Globus pallidus (tissue), 1 donor: ENCODE measurements around the gene WASL.
"Not testable (repeated sequence)": the region's sequence is repeated elsewhere in the genome, so short reads cannot be mapped to it uniquely, and the experiment has no call there.

Experiments
- DNase-seq: peaks from one replicate; pipeline ENCODE4 v3.0.0-alpha.2; 2015; ENCODE audit warnings: low spot score

Gene WASL

GRCh38 chr7:123768493-123768892 is 19.7 kb upstream of the WASL start:
- DNase-seq = no peak

DNA sequence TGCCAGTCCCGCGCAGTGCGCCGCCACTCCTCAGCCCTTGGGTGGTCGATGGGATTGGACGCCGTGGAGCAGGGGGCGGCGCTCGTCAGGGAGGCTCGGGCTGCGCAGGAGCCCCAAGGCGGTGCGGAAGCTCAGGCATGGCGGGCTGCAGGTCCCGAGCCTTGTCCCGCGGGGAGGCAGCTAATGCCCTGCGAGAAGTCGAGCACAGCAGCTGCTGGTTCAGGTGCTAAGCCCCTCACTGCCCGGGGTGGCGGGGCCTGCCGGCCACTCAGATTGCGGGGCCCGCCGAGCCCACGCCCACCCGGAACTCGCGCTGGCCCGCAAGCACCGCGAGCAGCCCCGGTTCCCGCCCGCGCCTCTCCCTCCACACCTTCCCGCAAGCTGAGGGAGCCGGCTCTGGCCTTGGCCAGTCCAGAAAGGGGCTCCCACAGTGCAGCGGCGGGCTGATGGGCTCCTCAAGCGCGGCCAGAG is 14.4 kb upstream of the WASL start:
- no peak for DNase-seq

DNA sequence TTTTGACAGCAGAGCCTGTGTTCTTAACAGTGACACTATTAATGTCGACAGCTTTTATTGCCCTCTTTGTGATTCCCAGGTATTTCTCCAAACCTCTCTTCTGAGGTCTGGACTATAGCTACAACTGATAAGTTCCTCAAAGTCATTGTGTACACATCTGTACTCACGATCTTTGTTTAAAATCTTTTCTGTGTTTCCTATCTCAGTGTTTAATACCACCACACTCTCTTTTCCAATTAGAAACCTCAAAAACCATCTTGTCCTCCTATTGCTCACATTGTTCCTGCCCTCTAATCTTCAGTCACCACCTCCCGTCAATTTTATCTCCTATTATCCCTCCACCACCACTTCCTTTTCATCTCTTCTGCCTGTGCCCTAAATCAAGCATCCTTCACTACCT is 12.9 kb upstream of the WASL start:
- DNase-seq = no peak

- DNase-seq = no peak
Measured at GRCh38 chr7:123757095-123757494, 8.3 kb upstream of the WASL start.

- DNase-seq = no peak
Measured at GRCh38 chr7:123755338-123755737, 6.5 kb upstream of the WASL start.

DNA sequence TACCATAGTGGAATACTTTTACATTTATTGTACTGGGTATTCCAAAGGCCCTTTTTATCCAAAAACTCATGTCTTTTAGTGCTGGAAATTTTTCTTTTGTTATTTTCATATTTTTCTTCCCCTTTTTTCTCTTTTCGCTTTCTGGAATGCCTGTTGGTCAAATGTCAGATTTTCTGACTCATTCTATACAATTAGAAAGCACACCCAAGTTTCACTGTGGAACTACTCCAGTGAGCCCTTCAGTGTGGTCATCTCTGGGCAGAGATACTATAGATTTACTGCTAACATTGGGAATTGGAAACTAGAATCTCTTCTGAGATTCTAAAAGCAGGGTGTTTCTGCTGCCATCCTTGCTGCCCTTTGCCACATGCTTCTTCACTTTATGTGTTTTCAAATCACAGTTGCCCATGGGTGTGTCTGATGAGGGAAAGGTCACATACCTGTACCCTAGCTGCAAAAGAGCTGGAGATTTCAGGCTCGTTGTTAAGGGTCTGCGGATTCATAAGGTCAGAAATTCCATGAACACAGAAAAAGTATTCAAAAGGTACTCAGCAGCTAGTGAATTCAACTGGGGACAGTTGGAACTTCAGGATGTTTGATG is 5.6 kb upstream of the WASL start:
- DNase-seq = no peak

DNA sequence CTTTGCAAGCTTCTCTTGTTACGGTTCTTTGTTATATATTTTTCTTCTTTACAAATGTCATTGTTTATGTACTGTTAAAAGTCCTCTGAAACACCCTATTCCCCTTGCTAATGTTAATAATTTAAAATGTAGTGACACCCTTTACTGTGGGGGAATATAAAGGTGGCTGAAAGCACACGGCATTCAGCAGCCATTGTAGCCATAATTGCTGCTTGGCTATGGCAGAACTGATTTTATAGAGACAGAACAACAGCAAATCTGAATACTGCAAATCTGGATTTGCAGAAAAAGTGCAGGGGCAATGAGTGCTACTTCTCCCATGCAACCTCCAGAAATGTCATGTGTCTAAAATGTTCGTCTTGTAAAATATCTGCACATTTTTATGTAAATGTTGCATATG is 3.7 kb upstream of the WASL start:
- no peak for DNase-seq

DNA sequence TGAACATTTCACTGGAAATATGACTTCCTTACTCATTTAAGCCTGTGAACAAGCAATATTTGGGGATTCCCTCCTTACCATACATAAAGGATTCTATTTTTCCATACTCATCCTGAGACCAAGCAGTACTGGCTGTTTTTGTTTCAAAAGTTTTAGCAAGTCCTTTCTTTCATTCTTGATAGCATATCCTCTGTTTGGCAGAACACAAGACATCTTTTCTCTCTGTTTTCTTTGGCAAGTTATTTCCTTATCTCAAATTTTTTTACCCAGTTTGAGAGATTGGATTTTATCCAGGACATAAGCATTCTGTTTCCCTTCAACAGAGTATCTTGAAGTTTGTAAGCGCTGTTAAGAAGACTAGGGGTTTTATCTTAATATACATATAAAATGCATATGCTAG is 3.0 kb upstream of the WASL start:
- no peak for DNase-seq

GRCh38 chr7:123750389-123751230 is 1.8 kb upstream of the WASL start:
- no peak for DNase-seq

DNA sequence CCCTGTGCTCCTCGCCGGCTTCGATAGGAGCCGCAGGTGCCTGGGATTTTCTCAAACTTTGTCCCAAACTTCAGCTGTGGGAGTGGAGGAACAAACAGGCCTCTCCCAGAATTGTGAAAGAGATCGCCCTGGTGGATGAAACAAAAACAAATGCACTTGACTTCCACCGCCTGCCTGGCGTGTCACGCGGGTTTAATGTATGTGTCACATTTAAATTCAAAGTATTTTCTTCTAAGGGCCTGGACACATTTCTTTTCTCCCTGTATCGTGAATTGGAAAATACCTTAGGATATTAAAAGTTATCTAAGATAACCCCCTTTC is 694 bp upstream of the WASL start:
- DNase-seq = no peak

DNA sequence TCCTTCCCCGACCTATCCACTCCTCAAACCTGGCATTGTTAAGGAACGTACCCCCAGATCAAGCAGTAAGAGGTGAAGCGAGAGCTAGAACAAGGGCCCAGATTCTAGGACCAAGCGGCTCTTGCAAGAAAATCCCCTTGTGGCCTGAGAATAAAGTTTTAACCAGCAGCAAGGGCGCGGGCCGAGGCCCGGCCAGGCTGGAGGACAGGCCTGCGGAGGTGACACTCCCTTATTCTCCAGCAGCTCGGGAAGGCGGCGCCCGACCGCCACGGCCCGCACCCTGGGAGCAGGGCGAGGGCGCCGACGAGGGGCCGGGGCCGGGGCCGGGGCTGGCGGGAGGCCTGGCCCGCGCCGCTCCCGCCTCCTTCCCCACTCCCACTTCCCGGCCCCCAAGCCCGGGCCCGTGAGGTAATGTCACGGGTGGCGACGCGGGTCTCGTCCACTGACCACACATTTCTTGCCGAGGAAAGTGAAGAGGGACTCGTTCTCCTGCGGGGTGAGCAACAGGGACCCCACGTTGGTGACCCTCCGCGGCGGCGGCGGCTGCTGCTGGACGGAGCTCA is 551 bp downstream of the WASL start:
- DNase-seq = peak; percentile 29

- DNase-seq = peak; percentile 37
Measured at GRCh38 chr7:123747620-123748141, 1.1 kb downstream of the WASL start.

DNA sequence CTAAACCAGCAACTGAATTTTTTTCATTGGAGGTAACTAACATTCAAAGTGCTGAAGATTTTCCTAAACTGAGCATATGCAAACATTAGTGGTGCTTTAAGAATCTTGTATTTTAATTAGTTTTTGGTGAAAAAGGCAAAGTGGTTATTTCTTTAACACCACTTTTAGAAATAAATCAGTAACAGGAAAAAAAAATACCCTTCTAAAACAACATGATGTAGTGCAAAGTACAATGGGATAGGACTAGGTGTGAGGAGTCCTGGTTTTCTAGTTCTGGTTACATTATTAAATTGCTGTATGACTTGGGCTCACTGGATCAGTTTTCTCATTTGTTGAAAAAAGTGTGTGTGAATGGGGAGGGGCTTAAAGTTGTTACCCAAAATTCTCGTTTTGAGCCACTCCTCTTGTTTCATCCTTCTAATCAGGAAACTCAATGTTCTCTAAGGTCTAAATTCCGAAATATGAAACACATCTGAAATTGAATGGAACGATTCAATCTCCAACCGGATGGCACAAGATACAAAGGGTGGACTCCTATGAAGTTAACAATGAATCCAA is 1.8 kb downstream of the WASL start:
- no peak for DNase-seq

DNA sequence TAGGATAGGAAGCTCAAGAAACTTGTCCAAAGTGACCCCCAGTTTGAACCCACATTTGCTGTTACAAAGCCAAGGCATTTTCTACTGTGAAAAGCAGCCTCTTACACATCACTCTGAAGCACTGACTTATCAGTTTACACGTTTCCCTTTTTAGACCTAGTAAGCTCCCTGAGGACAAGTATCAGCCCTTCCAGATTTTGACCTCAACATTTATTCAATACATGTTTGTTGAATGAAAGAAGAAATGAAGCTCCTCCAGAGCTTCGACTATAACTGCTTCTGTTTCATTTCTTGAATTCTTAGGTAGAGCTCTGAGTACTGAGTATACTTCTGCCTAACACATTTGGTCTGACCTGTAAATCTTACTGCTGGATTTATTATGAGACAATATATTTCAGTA is 2.7 kb downstream of the WASL start:
- no peak for DNase-seq

DNA sequence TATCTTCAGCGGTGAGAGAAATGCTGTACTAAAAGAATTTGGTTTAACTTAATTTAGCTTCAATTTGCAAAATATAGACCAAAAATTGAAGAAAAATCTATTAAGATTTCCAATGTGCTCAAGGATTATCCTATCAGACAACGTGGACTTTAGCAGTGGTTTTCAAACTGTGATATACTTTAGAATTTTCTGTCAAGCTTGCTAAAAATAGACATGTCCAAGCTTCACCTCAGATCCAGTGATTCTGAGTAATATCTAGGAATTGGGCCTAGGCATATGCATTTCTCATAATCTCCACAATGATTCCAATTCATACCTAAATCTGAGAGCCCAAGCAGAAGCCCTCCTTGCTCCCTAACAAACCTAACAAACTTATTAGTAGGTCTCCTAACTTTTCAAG is 3.4 kb downstream of the WASL start:
- DNase-seq = no peak

GRCh38 chr7:123744416-123744815 is 4.4 kb downstream of the WASL start:
- no peak for DNase-seq

DNA sequence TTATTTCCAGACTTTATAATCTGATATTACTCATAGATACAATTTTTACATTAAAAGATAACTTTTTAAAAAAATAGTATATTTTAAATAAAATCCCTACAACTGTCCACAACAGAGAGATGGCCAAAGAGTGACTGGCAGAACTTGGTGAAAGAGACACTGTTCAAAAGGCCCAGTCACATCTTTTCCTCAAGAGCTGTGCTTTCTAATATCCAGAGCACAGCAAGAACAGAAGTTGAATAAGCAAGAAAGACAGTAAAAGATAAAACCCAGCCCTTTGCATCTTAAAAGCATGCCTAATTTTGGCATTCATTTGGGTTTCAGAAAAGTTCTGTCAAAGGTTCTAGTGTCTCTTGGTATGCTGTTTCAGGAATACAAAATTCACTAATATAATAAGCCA is 6.9 kb downstream of the WASL start:
- no peak for DNase-seq

DNA sequence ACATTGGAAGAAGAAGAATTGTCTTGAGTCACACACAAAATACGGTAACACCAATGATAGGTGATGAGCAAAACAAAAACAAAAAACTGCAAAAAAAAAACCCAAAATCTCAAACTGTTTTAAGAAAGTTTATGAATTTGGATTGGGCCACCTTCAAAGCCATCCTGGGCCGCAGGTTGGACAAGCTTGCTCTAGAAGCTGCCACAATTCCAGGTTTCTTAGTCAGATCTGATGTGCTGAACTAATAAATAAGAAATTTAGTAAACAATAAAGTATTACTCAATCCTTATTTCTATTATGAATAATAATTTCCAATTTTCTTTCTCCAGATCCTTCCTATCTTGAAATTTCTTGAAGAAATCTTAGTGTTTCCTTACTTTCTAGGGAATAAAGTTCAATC is 10.0 kb downstream of the WASL start:
- DNase-seq = no peak

- no peak for DNase-seq
Measured at GRCh38 chr7:123738356-123738755, 10.4 kb downstream of the WASL start.

DNA sequence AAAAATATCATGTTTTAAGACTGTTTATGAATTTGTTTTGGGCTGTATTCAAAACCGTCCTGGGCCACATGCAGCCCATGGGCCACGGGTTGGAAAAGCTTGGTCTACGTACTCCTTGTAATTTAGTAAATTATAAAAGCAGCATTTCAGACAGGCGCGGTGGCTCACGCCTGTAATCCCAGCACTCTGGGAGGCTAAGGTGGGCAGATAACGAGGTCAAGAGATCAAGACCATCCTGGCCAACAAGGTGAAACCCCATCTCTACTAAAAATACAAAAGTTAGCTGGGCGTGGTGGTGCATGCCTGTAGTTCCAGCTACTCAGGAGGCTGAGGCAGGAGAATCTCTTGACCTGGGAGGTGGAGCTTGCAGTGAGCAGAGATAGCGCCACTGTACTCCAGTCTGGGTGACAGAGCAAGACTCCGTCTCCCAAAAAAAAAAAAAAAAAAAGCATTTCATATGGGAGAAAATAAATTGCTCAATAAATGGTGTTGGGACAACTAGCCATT is 11.6 kb downstream of the WASL start:
- DNase-seq = not testable (repeated sequence)

DNA sequence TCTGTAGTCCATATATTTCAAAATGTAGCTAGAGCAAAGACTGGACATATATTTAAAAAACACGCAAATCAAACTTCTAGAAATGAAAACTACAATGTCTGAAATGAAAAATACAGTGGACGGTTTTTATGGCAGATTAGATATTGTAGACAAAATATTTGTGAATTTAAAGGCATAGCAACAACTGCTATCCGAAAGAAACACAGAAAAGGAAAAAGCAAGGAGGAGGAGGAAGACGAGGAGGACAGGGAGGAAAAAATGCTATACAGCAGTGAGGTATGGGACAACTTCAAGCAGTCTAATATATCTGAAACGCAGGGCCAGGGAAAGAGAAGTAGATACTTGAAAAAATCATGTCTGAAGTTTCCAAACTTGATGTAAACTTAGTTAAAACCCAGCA is 13.3 kb downstream of the WASL start:
- DNase-seq = no peak

DNA sequence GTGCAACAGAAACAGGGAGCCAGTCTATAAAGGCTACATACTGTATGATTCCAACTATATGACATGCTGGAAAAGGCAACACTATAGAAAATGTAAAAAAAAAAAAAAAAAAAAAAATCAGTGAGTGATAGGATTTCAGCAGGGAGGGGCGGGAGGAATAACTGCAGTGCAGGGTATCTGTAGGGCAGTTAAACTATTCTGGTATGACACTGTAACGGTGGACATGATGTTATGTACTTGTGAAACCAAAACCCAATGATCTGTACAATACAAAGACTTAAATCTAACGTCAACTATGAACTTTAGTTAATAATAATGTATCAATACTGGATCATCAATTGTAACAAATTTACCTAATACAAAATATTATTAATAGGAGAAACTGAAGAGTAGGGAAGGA is 14.3 kb downstream of the WASL start:
- DNase-seq = no peak
